ENCODE data around the gene VPS13C.

GRCh38 chr15:61989667-61990066 is 70.6 kb downstream of the VPS13C start:
- TF ChIP-seq, protein P1, sequence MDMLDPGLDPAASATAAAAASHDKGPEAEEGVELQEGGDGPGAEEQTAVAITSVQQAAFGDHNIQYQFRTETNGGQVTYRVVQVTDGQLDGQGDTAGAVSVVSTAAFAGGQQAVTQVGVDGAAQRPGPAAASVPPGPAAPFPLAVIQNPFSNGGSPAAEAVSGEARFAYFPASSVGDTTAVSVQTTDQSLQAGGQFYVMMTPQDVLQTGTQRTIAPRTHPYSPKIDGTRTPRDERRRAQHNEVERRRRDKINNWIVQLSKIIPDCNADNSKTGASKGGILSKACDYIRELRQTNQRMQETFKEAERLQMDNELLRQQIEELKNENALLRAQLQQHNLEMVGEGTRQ (IDR thresholded peaks at IDR 0.05) = no peak
- TF ChIP-seq, protein P2, sequence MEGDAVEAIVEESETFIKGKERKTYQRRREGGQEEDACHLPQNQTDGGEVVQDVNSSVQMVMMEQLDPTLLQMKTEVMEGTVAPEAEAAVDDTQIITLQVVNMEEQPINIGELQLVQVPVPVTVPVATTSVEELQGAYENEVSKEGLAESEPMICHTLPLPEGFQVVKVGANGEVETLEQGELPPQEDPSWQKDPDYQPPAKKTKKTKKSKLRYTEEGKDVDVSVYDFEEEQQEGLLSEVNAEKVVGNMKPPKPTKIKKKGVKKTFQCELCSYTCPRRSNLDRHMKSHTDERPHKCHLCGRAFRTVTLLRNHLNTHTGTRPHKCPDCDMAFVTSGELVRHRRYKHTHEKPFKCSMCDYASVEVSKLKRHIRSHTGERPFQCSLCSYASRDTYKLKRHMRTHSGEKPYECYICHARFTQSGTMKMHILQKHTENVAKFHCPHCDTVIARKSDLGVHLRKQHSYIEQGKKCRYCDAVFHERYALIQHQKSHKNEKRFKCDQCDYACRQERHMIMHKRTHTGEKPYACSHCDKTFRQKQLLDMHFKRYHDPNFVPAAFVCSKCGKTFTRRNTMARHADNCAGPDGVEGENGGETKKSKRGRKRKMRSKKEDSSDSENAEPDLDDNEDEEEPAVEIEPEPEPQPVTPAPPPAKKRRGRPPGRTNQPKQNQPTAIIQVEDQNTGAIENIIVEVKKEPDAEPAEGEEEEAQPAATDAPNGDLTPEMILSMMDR (IDR thresholded peaks at IDR 0.05) = no peak
- TF ChIP-seq KDM5A (IDR thresholded peaks at IDR 0.05) = no peak
- no peak for TF ChIP-seq RAD21 (conservative IDR thresholded peaks at IDR 0.05 in 1 of 2, IDR thresholded peaks at IDR 0.05 in 1 of 2)
- no peak for TF ChIP-seq POLR2A (IDR thresholded peaks at IDR 0.05; ENCODE audit: low read length)
- no peak for TF ChIP-seq POLR2AphosphoS2 (conservative IDR thresholded peaks at IDR 0.05; ENCODE audit: low read length)
- no peak for TF ChIP-seq SREBF2 (IDR thresholded peaks at IDR 0.05)
- TF ChIP-seq, protein P3, sequence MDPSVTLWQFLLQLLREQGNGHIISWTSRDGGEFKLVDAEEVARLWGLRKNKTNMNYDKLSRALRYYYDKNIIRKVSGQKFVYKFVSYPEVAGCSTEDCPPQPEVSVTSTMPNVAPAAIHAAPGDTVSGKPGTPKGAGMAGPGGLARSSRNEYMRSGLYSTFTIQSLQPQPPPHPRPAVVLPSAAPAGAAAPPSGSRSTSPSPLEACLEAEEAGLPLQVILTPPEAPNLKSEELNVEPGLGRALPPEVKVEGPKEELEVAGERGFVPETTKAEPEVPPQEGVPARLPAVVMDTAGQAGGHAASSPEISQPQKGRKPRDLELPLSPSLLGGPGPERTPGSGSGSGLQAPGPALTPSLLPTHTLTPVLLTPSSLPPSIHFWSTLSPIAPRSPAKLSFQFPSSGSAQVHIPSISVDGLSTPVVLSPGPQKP (IDR thresholded peaks at IDR 0.05; ENCODE audit: low read depth, low read length) = no peak
- no peak for TF ChIP-seq RCOR1 (IDR thresholded peaks at IDR 0.05; ENCODE audit: low read depth, low read length)

Data from A549 (cell line).